GM04504 (cell line): ENCODE data around the gene CHRNA3.
"Not testable (repeated sequence)": the region's sequence is repeated elsewhere in the genome, so short reads cannot be mapped to it uniquely, and the experiment has no call there.

ENCODE experiments used
- DNase-seq: peaks from one replicate; pipeline ENCODE4 v3.0.0-alpha.2; 2012; ENCODE audit warnings: low read depth

The CHRNA3 gene

DNA sequence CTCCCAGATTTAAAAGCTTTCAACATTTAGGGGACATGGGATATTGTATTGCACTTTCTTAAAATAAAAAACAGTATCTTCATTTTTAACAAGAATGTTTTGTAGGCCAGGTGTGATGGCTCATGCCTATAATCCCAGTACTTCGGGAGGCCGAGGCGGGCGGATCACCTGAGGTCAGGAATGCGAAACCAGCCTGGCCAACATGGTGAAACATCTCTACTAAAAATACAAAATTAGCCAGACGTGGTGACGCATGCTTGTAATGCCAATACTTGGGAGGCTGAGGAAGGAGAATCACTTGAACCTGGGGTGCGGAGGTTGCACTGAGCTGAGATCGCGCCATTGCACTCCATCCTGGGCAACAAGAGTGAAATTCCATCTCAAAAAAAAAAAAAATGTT lies 60.6 kb downstream of the CHRNA3 start:
- DNase-seq, result not testable (repeated sequence)

GRCh38 chr15:78552597-78552996 lies 68.2 kb downstream of the CHRNA3 start:
- DNase-seq, result no peak

GRCh38 chr15:78551902-78552301 lies 68.9 kb downstream of the CHRNA3 start:
- DNase-seq, result no peak

- no peak for DNase-seq
Observed at GRCh38 chr15:78550815-78551214, 70.0 kb downstream of the CHRNA3 start.

DNA sequence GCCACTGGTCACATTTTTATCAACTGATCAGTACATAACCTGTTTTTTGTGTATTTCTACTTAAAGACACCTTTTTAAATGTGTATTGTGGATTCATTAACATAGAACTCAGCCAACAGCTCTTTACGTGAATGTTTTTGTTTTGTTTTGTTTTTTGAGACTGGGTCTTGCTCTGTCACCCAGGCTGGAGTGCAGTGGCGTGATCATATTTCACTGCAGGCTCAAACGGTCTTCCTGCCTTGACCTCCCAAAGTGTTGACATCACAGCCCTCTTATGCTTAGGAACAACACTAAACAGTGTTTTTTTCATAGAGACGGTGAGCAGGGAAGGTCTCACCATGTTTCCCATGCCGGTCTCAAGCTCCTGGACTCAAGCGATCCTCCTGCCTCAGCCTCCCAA lies 70.6 kb downstream of the CHRNA3 start:
- DNase-seq, result no peak
